Measurements from ENCODE around the gene CYTH1. TPM values are rescaled to one million over a fixed set of nuclear protein-coding genes. Genes with fewer than 3 reads are reported as not detected.

CYTH1 gene
- total RNA-seq, 4 donors from 2014 or later: 103 to 156 (median 142) TPM

DNA sequence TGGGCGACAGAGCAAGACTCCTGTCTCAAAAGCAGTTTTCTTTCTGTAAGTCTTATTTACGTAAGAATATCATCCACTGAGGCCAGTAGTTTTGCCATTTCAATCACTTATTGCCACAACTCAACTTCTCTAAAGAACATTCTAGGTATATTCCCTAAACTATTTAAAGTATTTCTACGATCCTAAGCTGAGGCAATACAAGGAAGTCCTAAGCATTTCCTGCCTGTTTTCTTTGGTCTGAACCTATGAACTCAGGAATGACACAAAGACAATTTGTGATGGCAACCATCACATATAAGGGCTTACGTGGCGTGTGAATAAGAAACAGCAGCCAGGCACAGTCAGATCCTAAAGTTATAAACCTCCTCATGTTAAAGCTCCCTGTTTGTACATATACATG, 44.3 kb upstream of the CYTH1 start:
- in situ Hi-C loops (cut with MboI; ENCODE audit: low pct_ligation_motif_present in 1 of 4, low pct_unique_long_range_greater_than_20kb in 1 of 4, low sequenced_read_pairs in 3 of 4): no loop called here
- WGBS, 2 donors (ENCODE audit: low coverage in 1 of 2): 91% methylated on average over 5 of the region's 5 CpGs

DNA sequence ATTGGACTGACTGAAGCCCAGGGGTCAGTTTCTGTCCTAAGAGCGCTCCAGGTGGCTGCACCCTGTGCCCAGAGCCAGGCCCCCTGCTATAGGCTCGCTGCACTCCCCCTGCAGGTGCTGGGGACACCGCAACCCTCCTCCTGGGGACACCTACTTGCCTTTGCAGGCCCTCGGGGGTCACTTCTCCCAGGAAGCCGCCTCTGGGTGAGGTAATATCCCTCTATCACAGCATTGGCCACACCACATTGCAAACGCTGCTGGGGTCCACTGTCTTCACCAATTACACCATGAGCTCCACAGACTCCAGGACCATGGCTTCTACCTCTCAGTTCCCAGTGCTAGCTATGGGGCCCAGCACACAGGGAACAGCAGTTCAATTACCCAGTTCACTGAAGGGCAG, 43.6 kb upstream of the CYTH1 start:
- no peaks in the 10 kb centered on the region for H3K27me3 ChIP-seq
- H3K4me1 ChIP-seq: no peaks in the 10 kb centered on the region
- 92% methylated on average over 6 of the region's 6 CpGs; no CpG with 5 or more reads in 1 of the 2 donors for WGBS, 2 donors (ENCODE audit: low coverage in 1 of 2)
- DNase-seq: no peak
- TF ChIP-seq POLR2A (IDR thresholded peaks at IDR 0.05) (no peak), EP300 (IDR thresholded peaks at IDR 0.05; ENCODE audit: low read depth) (no peak)
- H3K27ac ChIP-seq: no peak overlapping the region
- H3K36me3 ChIP-seq: peaks cover 0 to 62% (median 19%) of the 10 kb centered on the region in 4 donors
- H3K4me3 ChIP-seq: no peak overlapping the region
- intact Hi-C loops (cut with DNase I; ENCODE audit: low total_unique reads) (no loop called here), in situ Hi-C loops (cut with MboI; ENCODE audit: low pct_ligation_motif_present in 1 of 4, low pct_unique_long_range_greater_than_20kb in 1 of 4, low sequenced_read_pairs in 3 of 4) (no loop called here)
- no peaks in the 10 kb centered on the region for H3K9me3 ChIP-seq

More for the DNA sequence above, 44.3 kb upstream of the CYTH1 start:
- no peak for DNase-seq
- TF ChIP-seq, protein P1, sequence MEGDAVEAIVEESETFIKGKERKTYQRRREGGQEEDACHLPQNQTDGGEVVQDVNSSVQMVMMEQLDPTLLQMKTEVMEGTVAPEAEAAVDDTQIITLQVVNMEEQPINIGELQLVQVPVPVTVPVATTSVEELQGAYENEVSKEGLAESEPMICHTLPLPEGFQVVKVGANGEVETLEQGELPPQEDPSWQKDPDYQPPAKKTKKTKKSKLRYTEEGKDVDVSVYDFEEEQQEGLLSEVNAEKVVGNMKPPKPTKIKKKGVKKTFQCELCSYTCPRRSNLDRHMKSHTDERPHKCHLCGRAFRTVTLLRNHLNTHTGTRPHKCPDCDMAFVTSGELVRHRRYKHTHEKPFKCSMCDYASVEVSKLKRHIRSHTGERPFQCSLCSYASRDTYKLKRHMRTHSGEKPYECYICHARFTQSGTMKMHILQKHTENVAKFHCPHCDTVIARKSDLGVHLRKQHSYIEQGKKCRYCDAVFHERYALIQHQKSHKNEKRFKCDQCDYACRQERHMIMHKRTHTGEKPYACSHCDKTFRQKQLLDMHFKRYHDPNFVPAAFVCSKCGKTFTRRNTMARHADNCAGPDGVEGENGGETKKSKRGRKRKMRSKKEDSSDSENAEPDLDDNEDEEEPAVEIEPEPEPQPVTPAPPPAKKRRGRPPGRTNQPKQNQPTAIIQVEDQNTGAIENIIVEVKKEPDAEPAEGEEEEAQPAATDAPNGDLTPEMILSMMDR (IDR thresholded peaks at IDR 0.05): no peak
- TF ChIP-seq EP300 (IDR thresholded peaks at IDR 0.05; ENCODE audit: low read depth) (no peak), POLR2A (IDR thresholded peaks at IDR 0.05) (no peak), POLR2AphosphoS5 (IDR thresholded peaks at IDR 0.05) (no peak)
- Histone ChIP-seq H3K27ac (no peak overlapping the region), H3K9me3 (no peaks in the 10 kb centered on the region), H3K36me3 (peaks cover 0 to 59% (median 17%) of the 10 kb centered on the region in 4 donors), H3K4me1 (no peaks in the 10 kb centered on the region), H3K4me3 (no peak overlapping the region), H3K27me3 (no peaks in the 10 kb centered on the region)
- intact Hi-C loops (cut with DNase I; ENCODE audit: low total_unique reads): no loop called here

DNA sequence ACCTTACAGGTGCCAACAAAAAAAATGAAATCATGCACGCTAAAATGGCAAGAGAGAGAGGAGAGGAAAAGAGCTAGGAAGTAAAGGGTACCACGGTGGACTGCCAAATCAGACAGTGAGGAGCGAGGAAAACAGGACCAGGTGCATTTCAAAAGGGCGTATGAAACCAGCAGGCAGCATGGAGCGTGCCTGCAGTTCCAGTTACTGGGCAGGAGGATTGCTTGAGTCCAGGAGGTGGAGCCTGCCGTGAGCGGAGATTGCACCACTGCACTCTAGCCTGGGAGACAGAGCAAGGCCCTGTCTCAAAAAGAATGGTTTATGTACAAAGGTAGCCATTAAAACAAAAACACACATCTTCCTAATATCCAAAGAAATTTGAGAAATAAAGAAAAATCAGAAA, 42.2 kb upstream of the CYTH1 start:
- H3K4me3 ChIP-seq: no peak overlapping the region
- no peaks in the 10 kb centered on the region for H3K9me3 ChIP-seq
- in situ Hi-C loops (cut with MboI; ENCODE audit: low pct_ligation_motif_present in 1 of 4, low pct_unique_long_range_greater_than_20kb in 1 of 4, low sequenced_read_pairs in 3 of 4): loop anchor here in 1 of 4 donors (25.0 kb wide), 1 partner anchor 337 kb away; no protein-coding TSS in a partner anchor
- H3K27ac ChIP-seq: no peak overlapping the region
- no peak for DNase-seq
- TF ChIP-seq, protein P1 (IDR thresholded peaks at IDR 0.05): no peak
- TF ChIP-seq POLR2AphosphoS5 (IDR thresholded peaks at IDR 0.05) (no peak), EP300 (IDR thresholded peaks at IDR 0.05; ENCODE audit: low read depth) (no peak), POLR2A (IDR thresholded peaks at IDR 0.05) (no peak)
- H3K36me3 ChIP-seq: peaks cover 0 to 72% (median 26%) of the 10 kb centered on the region in 4 donors
- WGBS, 2 donors (ENCODE audit: low coverage in 1 of 2): 92% methylated on average over 7 of the region's 7 CpGs; no CpG with 5 or more reads in 1 of the 2 donors
- intact Hi-C loops (cut with DNase I; ENCODE audit: low total_unique reads): no loop called here
- no peaks in the 10 kb centered on the region for H3K27me3 ChIP-seq
- no peaks in the 10 kb centered on the region for H3K4me1 ChIP-seq

DNA sequence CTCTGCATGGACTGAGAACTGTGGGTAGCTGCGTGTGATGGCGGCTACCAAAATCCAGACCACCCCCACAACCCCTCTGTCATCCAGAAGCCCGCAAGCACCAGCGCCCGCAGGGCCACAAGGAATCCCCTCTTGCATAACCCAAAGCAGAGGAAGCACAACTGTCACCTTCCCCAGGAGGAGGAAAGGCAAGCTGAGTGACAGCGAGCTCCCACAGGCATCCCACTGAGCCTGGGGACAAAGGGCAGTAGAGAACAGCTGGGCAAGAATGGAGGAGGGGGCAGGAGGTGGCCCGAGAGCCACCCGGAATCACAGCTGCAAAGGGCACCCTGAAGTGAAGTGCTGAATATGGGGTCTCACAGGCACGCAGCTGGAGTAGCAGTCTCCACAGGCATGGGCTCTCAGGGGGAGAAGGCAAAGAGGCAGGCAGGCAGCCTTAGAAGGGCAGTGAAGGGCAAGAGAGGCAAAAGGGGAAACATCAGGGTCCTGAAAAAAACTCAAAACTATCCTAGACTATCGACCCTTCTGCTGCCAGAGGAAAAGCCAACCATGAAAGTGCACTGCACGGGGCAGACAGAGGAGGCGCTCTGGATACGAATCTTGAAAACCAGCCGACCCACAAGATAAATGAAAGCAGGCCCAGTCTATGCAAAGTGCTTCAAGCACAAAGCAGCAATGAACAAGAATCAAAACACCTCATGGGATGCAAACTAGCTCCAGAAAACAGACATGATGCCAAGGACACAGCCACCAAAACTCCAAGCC, 41.4 kb upstream of the CYTH1 start:
- Histone ChIP-seq H3K36me3 (peaks cover 0 to 74% (median 27%) of the 10 kb centered on the region in 4 donors), H3K27me3 (no peaks in the 10 kb centered on the region), H3K4me3 (no peak overlapping the region), H3K4me1 (no peaks in the 10 kb centered on the region), H3K27ac (no peak overlapping the region), H3K9me3 (no peaks in the 10 kb centered on the region)
- DNase-seq: no peak
- no peak for TF ChIP-seq POLR2AphosphoS5 (IDR thresholded peaks at IDR 0.05)
- TF ChIP-seq, protein P1 (IDR thresholded peaks at IDR 0.05): no peak
- TF ChIP-seq POLR2A (IDR thresholded peaks at IDR 0.05): no peak
- TF ChIP-seq EP300 (IDR thresholded peaks at IDR 0.05; ENCODE audit: low read depth): no peak
- in situ Hi-C loops (cut with MboI; ENCODE audit: low pct_ligation_motif_present in 1 of 4, low pct_unique_long_range_greater_than_20kb in 1 of 4, low sequenced_read_pairs in 3 of 4): loop anchor here in 1 of 4 donors (25.0 kb wide), 1 partner anchor 336 kb away; no protein-coding TSS in a partner anchor
- 96% methylated on average over 14 of the region's 14 CpGs; no CpG with 5 or more reads in 1 of the 2 donors for WGBS, 2 donors (ENCODE audit: low coverage in 1 of 2)
- intact Hi-C loops (cut with DNase I; ENCODE audit: low total_unique reads): no loop called here
